Large intestine (tissue), 3 donors: ENCODE results near the gene UHRF1. TPM values are rescaled to one million over a fixed set of nuclear protein-coding genes. Genes with fewer than 3 reads are reported as not detected.
A peak's percentile ranks its signal among the peaks of the same experiment; 100 is the strongest.
"Not testable (repeated sequence)": the region's sequence is repeated elsewhere in the genome, so short reads cannot be mapped to it uniquely, and the experiment has no call there.

Experiments
- DNase-seq, 2 donors: peaks; one replicate each; pipeline versions ENCODE4 v3.0.0 to v3.0.0-alpha.2; 2013
- H3K27ac ChIP-seq: one replicate; pipeline ENCODE4 v1.5.1; 2013; ENCODE audit warnings: low read length
- H3K27me3 ChIP-seq: 2 replicates; pipeline ENCODE4 v1.6.1; 2013; ENCODE audit warnings: low read length; ENCODE audit not compliant: control insufficient read depth, insufficient read depth
- H3K36me3 ChIP-seq: 2 replicates; pipeline ENCODE4 v1.6.1; 2013; ENCODE audit warnings: low read length; ENCODE audit not compliant: control insufficient read depth, insufficient read depth
- H3K4me1 ChIP-seq: one replicate; pipeline ENCODE4 v1.6.1; 2013; ENCODE audit warnings: low read length; ENCODE audit not compliant: control insufficient read depth, insufficient read depth
- H3K4me3 ChIP-seq: one replicate; pipeline ENCODE4 v1.5.1; 2013; ENCODE audit warnings: low read length
- H3K9me3 ChIP-seq: one replicate; pipeline ENCODE4 v1.6.1; 2013; ENCODE audit warnings: mild to moderate bottlenecking, low read depth, low read length, moderate library complexity; ENCODE audit not compliant: control insufficient read depth
- WGBS: methylation state at CpG from one replicate; pipeline ENCODE4 v1.1.5; 2013; ENCODE audit warnings: low lambda C conversion rate; ENCODE audit not compliant: insufficient coverage; 5-methylcytosine and 5-hydroxymethylcytosine counted together
- polyA plus RNA-seq: library from polyadenylated mRNA; unstranded; fragments of 120-200 nt; gene quantifications from one replicate; pipeline ENCODE4 v1.2.1, GENCODE V29; 2013

Gene UHRF1
- polyA plus RNA-seq, 1 donor, result 17.7 TPM

DNA sequence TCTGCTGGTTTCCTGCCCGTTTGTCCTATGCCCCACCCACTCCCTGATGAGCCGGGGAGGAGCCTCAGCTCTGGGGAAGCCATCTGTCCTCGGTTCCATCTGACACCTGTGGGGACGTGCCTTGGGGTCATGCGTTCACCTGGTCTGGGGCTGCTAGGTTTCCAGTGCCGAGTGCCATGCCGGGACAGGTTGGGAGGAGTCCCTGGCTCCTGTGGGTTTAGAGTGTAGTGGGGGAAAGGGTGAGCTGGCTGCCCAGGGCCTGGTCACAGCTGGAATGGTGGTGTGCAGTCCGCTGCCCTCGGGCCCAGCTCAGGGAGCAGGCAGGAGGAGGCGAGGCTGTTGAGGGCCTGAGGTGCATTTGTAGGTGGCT lies 62.1 kb downstream of the UHRF1 start:
- H3K27me3 ChIP-seq, result no peaks in the 10 kb centered on the region
- no CpG with 5 or more reads among the region's 10 CpGs for WGBS
- H3K9me3 ChIP-seq, result no peaks in the 10 kb centered on the region
- no peaks in the 10 kb centered on the region for H3K36me3 ChIP-seq
- H3K27ac ChIP-seq, result no peak overlapping the region
- peak overlapping the region; percentile 46 for H3K4me3 ChIP-seq
- DNase-seq, result peak in 1 of 2 donors; percentile 55
- H3K4me1 ChIP-seq, result peaks cover 17% of the 10 kb centered on the region

DNA sequence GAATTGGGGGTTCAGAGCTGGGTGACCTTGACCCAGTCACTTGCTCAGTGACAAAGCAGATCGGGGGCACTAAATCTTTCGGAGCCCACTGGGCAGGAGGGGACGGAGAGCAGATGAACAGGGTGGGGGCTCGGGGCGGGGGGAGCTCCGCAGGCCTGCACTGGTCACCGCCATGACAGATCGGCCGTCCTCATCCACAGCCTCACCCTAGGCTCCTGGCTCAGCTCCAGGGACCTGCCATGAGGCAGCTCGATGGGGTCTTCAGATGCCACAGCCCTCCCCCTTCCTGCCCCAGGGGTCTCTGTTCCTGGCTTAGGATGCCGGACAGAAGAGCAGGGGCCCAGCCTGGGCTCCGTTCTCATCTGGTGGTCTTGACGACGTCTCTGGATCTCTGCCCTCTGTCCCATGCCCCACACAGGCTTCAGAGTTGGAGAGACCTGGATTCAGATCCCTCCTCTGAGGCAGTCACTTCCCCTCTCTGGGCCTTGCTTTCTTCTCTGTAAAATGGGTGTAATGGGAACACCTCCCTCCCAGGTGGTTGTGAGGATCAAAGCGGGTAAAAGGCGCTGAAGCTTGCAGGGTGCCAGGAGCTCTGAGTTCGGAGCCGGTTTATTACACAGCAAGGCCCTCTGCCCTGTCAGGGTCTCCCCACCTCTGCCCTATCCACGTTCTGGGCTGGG lies 62.7 kb downstream of the UHRF1 start:
- H3K36me3 ChIP-seq, result no peaks in the 10 kb centered on the region
- no peak overlapping the region for H3K4me3 ChIP-seq
- no peak for DNase-seq
- no peak overlapping the region for H3K27ac ChIP-seq
- peaks cover 17% of the 10 kb centered on the region for H3K4me1 ChIP-seq
- no CpG with 5 or more reads among the region's 19 CpGs for WGBS
- no peaks in the 10 kb centered on the region for H3K9me3 ChIP-seq
- no peaks in the 10 kb centered on the region for H3K27me3 ChIP-seq

DNA sequence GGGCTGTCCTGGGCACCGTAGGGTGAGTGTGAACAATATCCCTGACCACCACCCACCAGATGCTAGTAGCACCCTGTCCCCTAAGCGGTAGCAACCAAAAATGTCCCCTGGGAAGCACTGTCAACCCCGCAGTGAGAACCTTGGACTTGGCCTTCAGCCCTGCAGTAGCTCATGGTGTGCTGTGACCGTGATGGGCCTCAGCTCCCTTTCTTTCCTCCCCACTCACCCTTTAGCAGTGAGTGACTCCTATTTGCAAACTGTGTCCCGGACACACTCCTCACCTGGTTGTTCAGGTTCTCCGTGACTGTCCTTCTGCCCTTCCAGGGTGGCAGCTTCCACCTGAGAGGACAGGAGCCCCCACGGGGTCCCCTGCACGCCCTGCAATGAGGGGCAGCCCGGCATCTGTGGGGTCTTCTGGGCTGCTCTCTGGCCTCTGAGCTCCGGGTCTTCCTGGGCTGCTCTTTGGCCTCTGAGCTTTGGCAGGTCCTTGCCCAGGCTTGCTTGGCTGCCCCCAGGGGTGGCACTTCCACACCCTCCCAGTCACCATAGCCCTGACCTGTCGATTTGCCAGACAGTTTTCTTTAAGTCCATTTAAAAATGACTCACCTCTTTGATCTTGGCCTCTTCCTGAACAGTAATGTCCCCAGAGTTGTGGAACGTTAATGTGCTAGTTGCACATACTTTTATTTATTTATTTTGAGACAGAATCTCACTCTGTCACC lies 63.4 kb downstream of the UHRF1 start:
- Histone ChIP-seq H3K36me3 (peaks cover 4% of the 10 kb centered on the region), H3K4me1 (peaks cover 17% of the 10 kb centered on the region), H3K9me3 (no peaks in the 10 kb centered on the region), H3K27ac (no peak overlapping the region), H3K4me3 (no peak overlapping the region), H3K27me3 (no peaks in the 10 kb centered on the region)
- WGBS, result 60% methylated on average over 1 of the region's 12 CpGs
- DNase-seq, result no peak

DNA sequence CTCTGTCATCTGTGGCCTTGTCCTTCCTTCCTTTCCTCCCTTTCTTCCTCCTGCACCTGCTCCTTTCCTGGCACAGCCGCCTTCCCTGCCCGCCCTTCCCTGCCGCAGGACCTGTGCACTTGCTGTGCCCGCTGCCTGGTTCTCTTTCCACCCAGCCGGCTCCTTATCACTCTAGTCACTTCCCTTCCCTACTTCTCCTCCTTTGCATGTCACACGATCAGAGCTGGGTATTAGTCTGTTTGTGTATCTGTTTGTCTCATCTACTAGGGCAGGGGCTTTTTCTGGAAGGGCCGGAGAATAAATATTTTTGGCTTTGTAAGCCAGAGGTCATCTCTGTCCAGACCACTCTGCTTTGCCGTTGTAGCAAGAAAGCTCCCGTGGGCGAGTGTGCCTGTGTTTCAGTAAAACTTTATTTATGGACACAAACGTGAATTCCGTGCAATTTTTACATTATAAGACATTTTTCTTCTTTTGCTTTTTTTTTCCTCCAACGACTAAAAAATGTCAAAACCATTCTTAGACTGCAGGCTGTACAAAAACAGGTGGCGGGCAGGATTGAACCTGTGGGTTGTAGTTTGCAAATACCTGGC lies 65.7 kb downstream of the UHRF1 start:
- Histone ChIP-seq H3K27ac (no peak overlapping the region), H3K9me3 (no peaks in the 10 kb centered on the region), H3K4me3 (no peak overlapping the region), H3K36me3 (peaks cover 6% of the 10 kb centered on the region), H3K4me1 (peaks cover 14% of the 10 kb centered on the region), H3K27me3 (no peaks in the 10 kb centered on the region)
- DNase-seq, result no peak
- 60% methylated on average over 1 of the region's 14 CpGs for WGBS

DNA sequence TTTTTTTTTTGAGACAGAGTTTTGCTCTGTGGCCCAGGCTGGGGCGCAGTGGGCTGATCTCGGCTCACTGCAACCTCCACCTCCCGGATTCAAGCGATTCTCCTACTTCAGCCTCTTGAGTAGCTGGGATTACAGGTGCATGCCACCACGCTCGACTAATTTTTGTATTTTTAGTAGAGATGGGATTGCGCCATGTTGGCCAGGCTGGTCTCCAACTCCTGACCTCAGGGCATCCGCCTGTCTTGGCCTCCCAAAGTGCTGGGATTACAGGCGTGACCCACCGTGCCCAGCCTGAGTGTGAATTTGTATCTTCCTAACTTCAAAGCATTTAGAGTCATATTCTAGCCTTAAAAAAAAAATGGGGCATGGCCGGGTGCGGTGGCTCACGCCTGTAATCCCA lies 66.3 kb downstream of the UHRF1 start:
- H3K4me3 ChIP-seq, DNase-seq, H3K27ac ChIP-seq, H3K9me3 ChIP-seq, H3K27me3 ChIP-seq, H3K36me3 ChIP-seq: not testable (repeated sequence)
- H3K4me1 ChIP-seq, result peaks cover 10% of the 10 kb centered on the region
- 100% methylated on average over 1 of the region's 13 CpGs for WGBS

DNA sequence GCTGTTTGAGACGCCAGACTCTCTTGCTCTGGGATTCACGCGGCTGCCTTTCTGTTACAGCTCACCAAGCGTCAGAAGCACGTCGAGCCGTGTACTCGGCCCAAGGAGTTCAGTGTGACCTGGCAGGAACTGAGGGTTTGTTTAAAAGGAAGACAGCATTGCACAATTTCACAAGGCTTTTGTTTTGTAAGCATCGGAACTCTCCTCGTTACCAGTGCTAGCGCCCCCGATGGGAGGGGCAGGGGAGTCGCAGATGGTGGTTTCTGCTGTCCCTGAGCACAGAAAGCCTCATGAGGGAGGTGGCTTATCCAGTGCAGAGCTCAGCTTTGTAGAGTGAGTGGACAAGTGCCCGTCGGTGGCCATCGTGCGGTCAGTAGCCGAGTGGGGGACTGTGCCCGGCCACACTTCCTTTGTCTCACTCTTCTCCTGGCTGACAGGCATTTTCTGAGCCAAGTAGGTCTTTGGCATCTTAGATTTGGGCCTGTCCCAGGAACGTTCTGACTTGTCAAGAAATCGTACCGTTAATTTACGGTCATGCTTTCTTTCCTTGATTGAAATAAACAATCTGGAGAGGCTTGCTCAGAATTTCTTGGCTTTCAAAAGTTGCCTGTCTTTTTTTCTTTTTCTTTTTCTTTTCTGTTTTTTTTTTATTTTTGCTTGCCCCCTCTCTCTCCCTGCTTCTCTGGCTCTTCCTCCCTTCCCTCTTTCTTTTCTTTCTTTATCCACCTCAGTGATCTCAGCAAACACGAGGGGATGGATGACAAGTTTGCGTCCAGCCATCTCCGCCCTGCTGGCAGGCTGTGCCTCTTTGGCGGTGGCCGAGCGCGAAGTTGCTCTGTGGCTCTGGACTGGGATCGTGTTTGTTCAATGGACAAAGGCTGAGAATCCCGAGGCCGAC lies 67.3 kb downstream of the UHRF1 start:
- no peak overlapping the region for H3K27ac ChIP-seq
- peaks cover 6% of the 10 kb centered on the region for H3K36me3 ChIP-seq
- peak in 1 of 2 donors; percentile 27 for DNase-seq
- H3K4me1 ChIP-seq, result peaks cover 6% of the 10 kb centered on the region
- no peaks in the 10 kb centered on the region for H3K27me3 ChIP-seq
- no peaks in the 10 kb centered on the region for H3K9me3 ChIP-seq
- 93% methylated on average over 3 of the region's 33 CpGs for WGBS
- H3K4me3 ChIP-seq, result no peak overlapping the region

DNA sequence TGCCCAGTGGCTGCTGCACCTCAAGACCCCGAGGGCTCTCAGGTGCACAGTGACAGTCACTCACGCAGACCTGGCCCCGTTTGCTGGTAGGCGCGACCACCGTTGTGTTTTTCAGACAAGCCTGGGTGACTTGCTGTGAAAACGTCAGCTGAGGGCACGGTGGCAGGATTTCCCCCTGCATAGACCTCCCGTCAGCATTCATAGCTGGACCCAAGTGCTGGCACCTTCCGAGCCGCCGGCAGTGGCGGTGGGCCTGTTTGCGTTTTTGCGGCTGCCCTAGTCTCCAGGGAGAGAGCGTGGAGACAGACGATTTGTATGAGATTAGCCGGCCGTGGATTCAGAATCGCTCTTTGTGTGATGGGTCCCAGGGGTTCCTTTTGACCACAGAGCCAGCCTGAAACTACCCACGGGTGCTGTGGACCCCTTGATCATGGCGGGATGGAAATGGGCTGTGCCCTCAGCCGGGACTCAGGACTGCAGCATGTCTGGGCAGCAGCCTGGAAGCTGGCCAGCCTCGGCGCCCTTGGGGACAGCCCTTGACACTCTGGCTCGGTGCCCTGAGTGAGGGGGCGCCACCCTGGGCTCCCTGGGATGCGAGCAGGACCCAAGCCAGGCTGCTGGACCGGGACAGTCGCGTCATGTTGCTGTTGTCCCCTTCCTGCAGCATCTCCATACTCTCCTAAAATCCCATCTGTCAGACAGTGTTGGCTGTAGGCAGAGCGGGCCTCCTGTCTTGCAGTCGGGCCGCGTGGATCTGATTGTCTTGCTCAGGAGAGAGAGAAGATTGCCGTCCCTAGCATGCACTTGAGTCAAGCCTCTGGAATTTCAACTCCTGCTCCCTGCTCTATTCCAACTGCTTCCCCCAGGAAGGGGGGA lies 68.2 kb downstream of the UHRF1 start:
- no peak for DNase-seq
- no CpG with 5 or more reads among the region's 36 CpGs for WGBS
- Histone ChIP-seq H3K27ac (no peak overlapping the region), H3K36me3 (peaks cover 6% of the 10 kb centered on the region), H3K4me3 (no peak overlapping the region), H3K9me3 (no peaks in the 10 kb centered on the region), H3K4me1 (peaks cover 4% of the 10 kb centered on the region), H3K27me3 (no peaks in the 10 kb centered on the region)

DNA sequence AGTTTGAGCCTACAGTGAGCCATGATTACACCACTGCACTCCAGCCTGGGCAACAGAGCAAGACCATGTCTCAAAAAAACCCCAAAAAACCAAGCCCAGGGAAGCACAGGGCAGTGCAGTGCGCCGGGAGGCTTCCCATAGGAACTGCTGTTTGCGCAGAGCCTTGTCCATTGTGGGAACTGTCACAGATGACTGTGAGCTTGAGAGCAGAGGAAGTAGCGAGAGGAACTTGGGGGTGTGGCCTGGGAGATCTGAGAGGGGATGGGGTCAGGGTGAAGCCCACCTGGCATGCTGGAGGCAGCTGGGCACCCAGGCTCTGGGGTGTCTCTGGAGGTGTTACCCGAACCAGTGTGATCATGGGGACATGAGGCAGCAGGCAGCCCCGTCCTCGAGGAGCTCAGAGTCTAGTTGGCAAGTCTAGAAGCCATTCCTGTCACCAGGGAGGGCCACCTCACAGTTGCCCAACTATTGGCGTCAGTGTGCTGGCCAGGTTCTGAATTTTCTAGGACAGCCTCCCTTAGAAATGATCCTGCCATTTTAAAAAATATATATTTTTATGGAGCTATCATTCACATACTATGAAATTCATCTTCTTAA lies 70.0 kb downstream of the UHRF1 start:
- WGBS, result no CpG with 5 or more reads among the region's 8 CpGs
- no peaks in the 10 kb centered on the region for H3K27me3 ChIP-seq
- DNase-seq, result no peak
- no peaks in the 10 kb centered on the region for H3K9me3 ChIP-seq
- no peaks in the 10 kb centered on the region for H3K4me1 ChIP-seq
- no peak overlapping the region for H3K27ac ChIP-seq
- no peak overlapping the region for H3K4me3 ChIP-seq
- H3K36me3 ChIP-seq, result peaks cover 9% of the 10 kb centered on the region

DNA sequence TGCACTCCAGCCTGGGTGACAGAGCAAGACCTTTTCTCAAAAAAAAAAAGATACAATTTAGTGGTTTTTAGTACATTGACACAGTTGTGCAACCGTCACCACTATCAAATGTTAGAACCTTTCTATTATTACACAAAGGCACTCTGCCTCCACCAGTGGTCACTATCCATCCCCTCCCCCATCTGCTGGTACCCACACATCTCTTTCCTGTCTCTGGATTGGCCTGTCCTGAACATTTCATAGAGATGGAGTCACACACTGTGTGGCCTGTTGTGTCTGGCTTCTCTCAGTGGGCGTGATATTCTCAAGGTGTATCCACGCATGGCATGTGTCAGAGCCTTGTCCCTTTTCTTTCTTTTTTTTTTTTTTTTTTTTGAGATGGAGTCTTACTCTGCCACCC lies 70.8 kb downstream of the UHRF1 start:
- Histone ChIP-seq H3K9me3 (no peaks in the 10 kb centered on the region), H3K4me3 (no peak overlapping the region), H3K27ac (no peak overlapping the region), H3K4me1 (no peaks in the 10 kb centered on the region), H3K27me3 (no peaks in the 10 kb centered on the region), H3K36me3 (peaks cover 9% of the 10 kb centered on the region)
- no peak for DNase-seq
- WGBS, result no CpG with 5 or more reads among the region's 3 CpGs
